GM23338 (cell line): ENCODE measurements around the gene SFT2D1. TPM values are rescaled to one million over a fixed set of nuclear protein-coding genes. Genes with fewer than 3 reads are reported as not detected.

ENCODE experiments used
- ATAC-seq: fragments of 200-7000 bp; cut with Tn5 transposase; 3 replicates; pipeline ENCODE4 v1.9.1; 2020
- DNase-seq: peaks from one replicate; pipeline ENCODE4 v3.0.0-alpha.2; 2015; ENCODE audit warnings: low spot score
- H2AFZ ChIP-seq: fragments of 200-600 bp; sonication (generic); 2 replicates; pipeline ENCODE4 v1.8.0; 2016; ENCODE audit warnings: antibody characterized with exemption, mild to moderate bottlenecking, moderate library complexity
- H3F3A ChIP-seq: fragments of 200-600 bp; sonication (generic); replicated peaks from 2 replicates; pipeline ENCODE4 v1.8.0; 2017; ENCODE audit warnings: antibody characterized with exemption, mixed run types, low read depth
- H3K27ac ChIP-seq: fragments of 200-600 bp; sonication (generic); 2 replicates; pipeline ENCODE4 v1.6.1; 2016; ENCODE audit warnings: low read depth
- H3K27me3 ChIP-seq: fragments of 200-600 bp; sonication (generic); 2 replicates; pipeline ENCODE4 v1.8.0; 2016; ENCODE audit warnings: mild to moderate bottlenecking, mixed run types, moderate library complexity; ENCODE audit not compliant: insufficient read depth
- H3K36me3 ChIP-seq: fragments of 200-600 bp; sonication (generic); 2 replicates; pipeline ENCODE4 v1.8.0; 2016; ENCODE audit warnings: mild to moderate bottlenecking; ENCODE audit not compliant: insufficient read depth
- H3K4me1 ChIP-seq: fragments of 200-600 bp; sonication (generic); 2 replicates; pipeline ENCODE4 v1.8.0; 2016; ENCODE audit warnings: mild to moderate bottlenecking, moderate library complexity; ENCODE audit not compliant: insufficient read depth
- H3K4me2 ChIP-seq: fragments of 200-600 bp; sonication (generic); 2 replicates; pipeline ENCODE4 v1.7.1; 2017; ENCODE audit warnings: mixed run types
- H3K4me3 ChIP-seq: fragments of 200-600 bp; sonication (generic); 2 replicates; pipeline ENCODE4 v1.6.1; 2016; ENCODE audit warnings: mixed run types
- H3K79me2 ChIP-seq: fragments of 200-600 bp; sonication (generic); replicated peaks from 2 replicates; pipeline ENCODE4 v1.8.0; 2017; ENCODE audit warnings: mild to moderate bottlenecking; ENCODE audit not compliant: insufficient read depth
- H3K9me2 ChIP-seq: fragments of 200-600 bp; sonication (generic); 2 replicates; pipeline ENCODE4 v1.8.0; 2017; ENCODE audit not compliant: insufficient read depth
- H4K20me1 ChIP-seq: fragments of 200-600 bp; sonication (generic); replicated peaks from 2 replicates; pipeline ENCODE4 v1.8.0; 2017; ENCODE audit warnings: mild to moderate bottlenecking; ENCODE audit not compliant: insufficient read depth
- H3K27ac Mint-ChIP-seq: 2 replicates; pipeline ENCODE4 v1.8.0; 2020; ENCODE audit warnings: inconsistent platforms, mild to moderate bottlenecking, moderate library complexity, mixed read lengths
- H3K27me3 Mint-ChIP-seq: 3 replicates; pipeline ENCODE4 v1.8.0; 2022; ENCODE audit warnings: low read depth, mild to moderate bottlenecking, moderate library complexity, mixed read lengths, inconsistent platforms; ENCODE audit not compliant: insufficient read depth, poor library complexity
- H3K36me3 Mint-ChIP-seq: 3 replicates; pipeline ENCODE4 v1.8.0; 2021; ENCODE audit warnings: low read depth, mild to moderate bottlenecking, inconsistent platforms, moderate library complexity, mixed read lengths
- H3K4me1 Mint-ChIP-seq: 3 replicates; pipeline ENCODE4 v1.8.0; 2020; ENCODE audit warnings: mild to moderate bottlenecking, inconsistent platforms, mixed read lengths
- H3K4me3 Mint-ChIP-seq: 3 replicates; pipeline ENCODE4 v1.8.0; 2021; ENCODE audit warnings: moderate library complexity, mild to moderate bottlenecking, inconsistent platforms, mixed read lengths
- H3K9me3 Mint-ChIP-seq: 3 replicates; pipeline ENCODE4 v1.8.0; 2020; ENCODE audit warnings: moderate library complexity, mild to moderate bottlenecking, inconsistent platforms, mixed read lengths
- EZH2 ChIP-seq: fragments of 200-600 bp; sonication (generic); IDR thresholded peaks from one replicate; pipeline ENCODE4 v1.8.0; 2017; ENCODE audit warnings: antibody characterized with exemption, mild to moderate bottlenecking, low read depth; ENCODE audit not compliant: unreplicated experiment
- EZH2phosphoT487 ChIP-seq: fragments of 200-600 bp; sonication (generic); IDR thresholded peaks from one replicate; pipeline ENCODE4 v1.8.1; 2018; ENCODE audit warnings: antibody characterized with exemption; ENCODE audit not compliant: unreplicated experiment
- POLR2AphosphoS5 ChIP-seq: IDR thresholded peaks from 2 replicates; pipeline ENCODE4 v1.6.1; 2016; ENCODE audit warnings: antibody characterized with exemption, low read depth
- STAT1 ChIP-seq: IDR thresholded peaks from one replicate; pipeline ENCODE4 v1.6.1; 2016; ENCODE audit warnings: antibody characterized with exemption; ENCODE audit not compliant: unreplicated experiment
- ZNF331 ChIP-seq: fragments of 250-450 bp; sonication (Bioruptor Pico); IDR thresholded peaks from 2 replicates; pipeline ENCODE4 v1.5.0; 2020; ENCODE audit warnings: low read depth, mild to moderate bottlenecking, moderate library complexity
- polyA plus RNA-seq: library from polyadenylated mRNA; unstranded; fragments of >200 nt; fragmentation: Nextera tagmentation; extraction: Ambion mirVana; gene quantifications from 2 replicates; pipeline ENCODE4 v1.2.1, GENCODE V29; 2016
- total RNA-seq: library from RNA; depleted of rRNA; stranded (reverse); fragments of >200 nt; shearing (Covaris generic); gene quantifications from 2 replicates; pipeline ENCODE4 v1.2.3, GENCODE V29; 2014
- TF ChIP-seq, protein P1 (sequence below), 2 experiments: fragments of 200-600 bp in 1 of 2; sonication (generic) in 1 of 2; conservative IDR thresholded peaks; 2 replicates each; pipeline versions ENCODE4 v1.5.1 to v1.6.1; 2016 to 2017; ENCODE audit warnings: antibody characterized with exemption in 2 of 2, low read depth in 2 of 2, mild to moderate bottlenecking in 2 of 2, moderate library complexity in 1 of 2
- TF ChIP-seq, protein P2 (sequence below): fragments of 250-450 bp; sonication (Bioruptor Pico); IDR thresholded peaks from 2 replicates; pipeline ENCODE4 v1.5.0; 2020; ENCODE audit warnings: mild to moderate bottlenecking, moderate library complexity

Gene SFT2D1
- total and polyA plus RNA-seq, 2 experiments from 2014 or later, result 74.7 to 120 TPM

DNA sequence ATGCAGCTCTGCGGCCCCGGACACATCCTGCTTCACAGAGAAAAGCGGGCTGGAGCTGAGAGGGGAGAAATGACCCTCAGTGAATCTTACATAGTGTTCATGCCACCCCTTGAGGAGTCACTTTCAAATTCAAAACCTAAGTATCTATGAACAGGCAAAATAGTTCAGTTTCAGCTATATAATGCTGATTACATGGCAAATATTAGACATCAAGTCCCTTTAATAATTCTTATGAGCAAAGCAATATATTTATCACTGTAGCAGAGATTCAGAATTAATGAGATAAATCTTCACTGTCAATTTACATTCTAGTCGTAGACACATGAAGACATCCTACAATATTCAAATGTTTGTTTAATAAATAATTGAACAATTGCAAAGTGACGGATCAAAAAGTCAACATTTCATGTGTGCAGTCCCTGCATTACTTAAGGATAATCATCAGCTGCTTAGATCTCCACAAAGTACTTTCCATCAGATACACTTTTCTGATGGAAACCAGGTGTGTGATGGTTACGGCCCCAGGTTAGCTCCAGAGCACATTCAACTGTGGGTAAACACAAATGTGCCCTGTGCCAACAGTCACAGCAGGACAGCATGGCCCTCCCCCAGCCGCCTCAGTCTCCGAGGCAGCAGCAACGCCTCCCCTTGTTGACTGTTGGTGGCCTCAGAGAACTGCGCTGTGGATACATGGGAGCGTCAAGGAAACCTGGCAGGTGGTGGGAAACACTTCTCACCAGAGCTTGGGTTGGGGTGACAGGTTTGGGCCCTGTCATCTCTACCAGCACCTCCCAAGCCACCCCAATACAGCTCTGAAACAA is 33.4 kb downstream of the SFT2D1 start:
- H3K4me1 ChIP-seq, result peaks cover 8% of the 10 kb centered on the region
- no peaks in the 10 kb centered on the region; the same call in none of the 2 replicates for H4K20me1 ChIP-seq
- H3K36me3 ChIP-seq, result no peaks in the 10 kb centered on the region; the same call in 1 of the 2 replicates
- H3K79me2 ChIP-seq, result no peaks in the 10 kb centered on the region
- H3K9me2 ChIP-seq, result no peaks in the 10 kb centered on the region
- Mint-ChIP-seq H3K4me3 (peak overlapping the region; percentile 52), H3K36me3 (no peaks in the 10 kb centered on the region; the same call in 2 of the 3 replicates), H3K27ac (no peak overlapping the region), H3K9me3 (no peaks in the 10 kb centered on the region), H3K27me3 (peaks cover 44% of the 10 kb centered on the region), H3K4me1 (peaks cover 14% of the 10 kb centered on the region)
- ATAC-seq, result peak; percentile 13
- peak overlapping the region; percentile 96 for H2AFZ ChIP-seq
- H3K4me3 ChIP-seq, result peak overlapping the region; percentile 73
- peak; percentile 48 for DNase-seq
- TF ChIP-seq POLR2AphosphoS5 (no peak), EZH2 (no peak), ZNF331 (CRISPR knock-in tag) (no peak), STAT1 (no peak), EZH2phosphoT487 (no peak)
- TF ChIP-seq, protein P1, sequence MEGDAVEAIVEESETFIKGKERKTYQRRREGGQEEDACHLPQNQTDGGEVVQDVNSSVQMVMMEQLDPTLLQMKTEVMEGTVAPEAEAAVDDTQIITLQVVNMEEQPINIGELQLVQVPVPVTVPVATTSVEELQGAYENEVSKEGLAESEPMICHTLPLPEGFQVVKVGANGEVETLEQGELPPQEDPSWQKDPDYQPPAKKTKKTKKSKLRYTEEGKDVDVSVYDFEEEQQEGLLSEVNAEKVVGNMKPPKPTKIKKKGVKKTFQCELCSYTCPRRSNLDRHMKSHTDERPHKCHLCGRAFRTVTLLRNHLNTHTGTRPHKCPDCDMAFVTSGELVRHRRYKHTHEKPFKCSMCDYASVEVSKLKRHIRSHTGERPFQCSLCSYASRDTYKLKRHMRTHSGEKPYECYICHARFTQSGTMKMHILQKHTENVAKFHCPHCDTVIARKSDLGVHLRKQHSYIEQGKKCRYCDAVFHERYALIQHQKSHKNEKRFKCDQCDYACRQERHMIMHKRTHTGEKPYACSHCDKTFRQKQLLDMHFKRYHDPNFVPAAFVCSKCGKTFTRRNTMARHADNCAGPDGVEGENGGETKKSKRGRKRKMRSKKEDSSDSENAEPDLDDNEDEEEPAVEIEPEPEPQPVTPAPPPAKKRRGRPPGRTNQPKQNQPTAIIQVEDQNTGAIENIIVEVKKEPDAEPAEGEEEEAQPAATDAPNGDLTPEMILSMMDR (conservative IDR thresholded peaks at IDR 0.05; ENCODE audit: low read depth in 2 of 2), result peak in 1 of 2 experiments; percentile 39; a peak in 2 of 4 replicates
- TF ChIP-seq, protein P2, sequence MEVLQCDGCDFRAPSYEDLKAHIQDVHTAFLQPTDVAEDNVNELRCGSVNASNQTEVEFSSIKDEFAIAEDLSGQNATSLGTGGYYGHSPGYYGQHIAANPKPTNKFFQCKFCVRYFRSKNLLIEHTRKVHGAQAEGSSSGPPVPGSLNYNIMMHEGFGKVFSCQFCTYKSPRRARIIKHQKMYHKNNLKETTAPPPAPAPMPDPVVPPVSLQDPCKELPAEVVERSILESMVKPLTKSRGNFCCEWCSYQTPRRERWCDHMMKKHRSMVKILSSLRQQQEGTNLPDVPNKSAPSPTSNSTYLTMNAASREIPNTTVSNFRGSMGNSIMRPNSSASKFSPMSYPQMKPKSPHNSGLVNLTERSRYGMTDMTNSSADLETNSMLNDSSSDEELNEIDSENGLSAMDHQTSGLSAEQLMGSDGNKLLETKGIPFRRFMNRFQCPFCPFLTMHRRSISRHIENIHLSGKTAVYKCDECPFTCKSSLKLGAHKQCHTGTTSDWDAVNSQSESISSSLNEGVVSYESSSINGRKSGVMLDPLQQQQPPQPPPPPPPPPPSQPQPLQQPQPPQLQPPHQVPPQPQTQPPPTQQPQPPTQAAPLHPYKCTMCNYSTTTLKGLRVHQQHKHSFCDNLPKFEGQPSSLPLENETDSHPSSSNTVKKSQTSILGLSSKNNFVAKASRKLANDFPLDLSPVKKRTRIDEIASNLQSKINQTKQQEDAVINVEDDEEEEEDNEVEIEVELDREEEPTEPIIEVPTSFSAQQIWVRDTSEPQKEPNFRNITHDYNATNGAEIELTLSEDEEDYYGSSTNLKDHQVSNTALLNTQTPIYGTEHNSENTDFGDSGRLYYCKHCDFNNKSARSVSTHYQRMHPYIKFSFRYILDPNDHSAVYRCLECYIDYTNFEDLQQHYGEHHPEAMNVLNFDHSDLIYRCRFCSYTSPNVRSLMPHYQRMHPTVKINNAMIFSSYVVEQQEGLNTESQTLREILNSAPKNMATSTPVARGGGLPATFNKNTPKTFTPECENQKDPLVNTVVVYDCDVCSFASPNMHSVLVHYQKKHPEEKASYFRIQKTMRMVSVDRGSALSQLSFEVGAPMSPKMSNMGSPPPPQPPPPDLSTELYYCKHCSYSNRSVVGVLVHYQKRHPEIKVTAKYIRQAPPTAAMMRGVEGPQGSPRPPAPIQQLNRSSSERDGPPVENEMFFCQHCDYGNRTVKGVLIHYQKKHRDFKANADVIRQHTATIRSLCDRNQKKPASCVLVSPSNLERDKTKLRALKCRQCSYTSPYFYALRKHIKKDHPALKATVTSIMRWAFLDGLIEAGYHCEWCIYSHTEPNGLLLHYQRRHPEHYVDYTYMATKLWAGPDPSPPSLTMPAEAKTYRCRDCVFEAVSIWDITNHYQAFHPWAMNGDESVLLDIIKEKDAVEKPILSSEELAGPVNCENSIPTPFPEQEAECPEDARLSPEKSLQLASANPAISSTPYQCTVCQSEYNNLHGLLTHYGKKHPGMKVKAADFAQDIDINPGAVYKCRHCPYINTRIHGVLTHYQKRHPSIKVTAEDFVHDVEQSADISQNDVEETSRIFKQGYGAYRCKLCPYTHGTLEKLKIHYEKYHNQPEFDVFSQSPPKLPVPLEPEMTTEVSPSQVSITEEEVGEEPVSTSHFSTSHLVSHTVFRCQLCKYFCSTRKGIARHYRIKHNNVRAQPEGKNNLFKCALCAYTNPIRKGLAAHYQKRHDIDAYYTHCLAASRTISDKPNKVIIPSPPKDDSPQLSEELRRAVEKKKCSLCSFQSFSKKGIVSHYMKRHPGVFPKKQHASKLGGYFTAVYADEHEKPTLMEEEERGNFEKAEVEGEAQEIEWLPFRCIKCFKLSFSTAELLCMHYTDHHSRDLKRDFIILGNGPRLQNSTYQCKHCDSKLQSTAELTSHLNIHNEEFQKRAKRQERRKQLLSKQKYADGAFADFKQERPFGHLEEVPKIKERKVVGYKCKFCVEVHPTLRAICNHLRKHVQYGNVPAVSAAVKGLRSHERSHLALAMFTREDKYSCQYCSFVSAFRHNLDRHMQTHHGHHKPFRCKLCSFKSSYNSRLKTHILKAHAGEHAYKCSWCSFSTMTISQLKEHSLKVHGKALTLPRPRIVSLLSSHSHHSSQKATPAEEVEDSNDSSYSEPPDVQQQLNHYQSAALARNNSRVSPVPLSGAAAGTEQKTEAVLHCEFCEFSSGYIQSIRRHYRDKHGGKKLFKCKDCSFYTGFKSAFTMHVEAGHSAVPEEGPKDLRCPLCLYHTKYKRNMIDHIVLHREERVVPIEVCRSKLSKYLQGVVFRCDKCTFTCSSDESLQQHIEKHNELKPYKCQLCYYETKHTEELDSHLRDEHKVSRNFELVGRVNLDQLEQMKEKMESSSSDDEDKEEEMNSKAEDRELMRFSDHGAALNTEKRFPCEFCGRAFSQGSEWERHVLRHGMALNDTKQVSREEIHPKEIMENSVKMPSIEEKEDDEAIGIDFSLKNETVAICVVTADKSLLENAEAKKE (CRISPR knock-in tag), result no peak
- H3K27me3 ChIP-seq, result peaks cover 61% of the 10 kb centered on the region
- H3K27ac ChIP-seq, result no peak overlapping the region
- 0 out of 2 replicates have a peak, but pooled peaks cover 3% of the 10 kb centered on the region for H3F3A ChIP-seq
- H3K4me2 ChIP-seq, result peak overlapping the region; percentile 90
